HepG2 (cell line): ENCODE data around the gene RHBDD3. TPM values are rescaled to one million over a fixed set of nuclear protein-coding genes. Genes with fewer than 3 reads are reported as not detected.

Source experiments
- ATF6 ChIP-seq: sonication (generic); formaldehyde crosslinking; conservative IDR thresholded peaks from 2 replicates; pipeline ENCODE4 v1.4.0; 2020; ENCODE audit warnings: missing genetic modification reagents
- CHD2 ChIP-seq: IDR thresholded peaks from 2 replicates; pipeline ENCODE4 v1.6.1; 2011; ENCODE audit warnings: low read depth, low read length, improper control_type of control experiment
- GABPB1 ChIP-seq: IDR thresholded peaks from 2 replicates; pipeline ENCODE4 v1.6.1; 2016; ENCODE audit warnings: mild to moderate bottlenecking, missing genetic modification reagents, moderate library complexity, missing compliant biosample characterization
- HIVEP1 ChIP-seq: sonication (generic); formaldehyde crosslinking; IDR thresholded peaks from 2 replicates; pipeline ENCODE4 v1.4.0; 2020; ENCODE audit warnings: mild to moderate bottlenecking, missing genetic modification reagents
- MEF2D ChIP-seq: sonication (generic); formaldehyde crosslinking; IDR thresholded peaks from 2 replicates; pipeline ENCODE4 v1.5.1; 2020; ENCODE audit warnings: mild to moderate bottlenecking, missing genetic modification reagents
- MTA1 ChIP-seq: sonication (generic); formaldehyde crosslinking; IDR thresholded peaks from 2 replicates; pipeline ENCODE4 v1.4.0; 2020; ENCODE audit warnings: missing genetic modification reagents, mild to moderate bottlenecking, borderline replicate concordance
- NR0B2 ChIP-seq: sonication (generic); formaldehyde crosslinking; IDR thresholded peaks from 2 replicates; pipeline ENCODE4 v1.4.0; 2020; ENCODE audit warnings: mild to moderate bottlenecking, missing genetic modification reagents
- PATZ1 ChIP-seq: sonication (generic); formaldehyde crosslinking; IDR thresholded peaks from 2 replicates; pipeline ENCODE4 v1.4.0; 2020; ENCODE audit warnings: missing genetic modification reagents
- PHF5A ChIP-seq: IDR thresholded peaks from one replicate; pipeline ENCODE4 v1.6.1; 2018; ENCODE audit warnings: low read depth, missing genetic modification reagents; ENCODE audit not compliant: unreplicated experiment
- PLRG1 ChIP-seq: fragments of 450-650 bp; conservative IDR thresholded peaks from 2 replicates; pipeline ENCODE4 v1.6.1; 2016
- PRDM10 ChIP-seq: sonication (generic); formaldehyde crosslinking; IDR thresholded peaks from 2 replicates; pipeline ENCODE4 v1.4.0; 2020; ENCODE audit warnings: low read depth, missing genetic modification reagents
- RFX3 ChIP-seq: IDR thresholded peaks from 2 replicates; pipeline ENCODE4 v1.6.1; 2016; ENCODE audit warnings: missing biosample characterization, missing genetic modification reagents
- SAP130 ChIP-seq: IDR thresholded peaks from 2 replicates; pipeline ENCODE4 v1.6.1; 2016; ENCODE audit warnings: low read depth
- SMARCE1 ChIP-seq: fragments of 450-650 bp; IDR thresholded peaks from 2 replicates; pipeline ENCODE4 v1.6.1; 2017; ENCODE audit warnings: borderline replicate concordance
- SNAPC5 ChIP-seq: sonication (generic); formaldehyde crosslinking; IDR thresholded peaks from 2 replicates; pipeline ENCODE4 v1.8.1; 2023; ENCODE audit warnings: mild to moderate bottlenecking, missing genetic modification reagents, borderline replicate concordance
- ZFP36 ChIP-seq: fragments of 150-350 bp; IDR thresholded peaks from 2 replicates; pipeline ENCODE4 v1.6.1; 2018; ENCODE audit warnings: borderline replicate concordance, low read length, low read depth; ENCODE audit not compliant: partially characterized antibody
- ZMYM4 ChIP-seq: sonication (generic); formaldehyde crosslinking; IDR thresholded peaks from 2 replicates; pipeline ENCODE4 v1.8.1; 2023; ENCODE audit warnings: mild to moderate bottlenecking, missing genetic modification reagents
- ZNF24 ChIP-seq: fragments of 450-650 bp; IDR thresholded peaks from 2 replicates; pipeline ENCODE4 v1.6.1; 2017; ENCODE audit warnings: antibody characterized with exemption, mild to moderate bottlenecking
- ZNF274 ChIP-seq: sonication (generic); formaldehyde crosslinking; IDR thresholded peaks from 2 replicates; pipeline ENCODE4 v1.5.1; 2020; ENCODE audit warnings: mild to moderate bottlenecking, missing genetic modification reagents
- ZNF772 ChIP-seq: sonication (generic); formaldehyde crosslinking; IDR thresholded peaks from 2 replicates; pipeline ENCODE4 v1.5.0; 2020; ENCODE audit warnings: mild to moderate bottlenecking, missing genetic modification reagents
- ZNF788 ChIP-seq: sonication (generic); formaldehyde crosslinking; IDR thresholded peaks from 2 replicates; pipeline ENCODE4 v1.5.0; 2020; ENCODE audit warnings: mild to moderate bottlenecking, missing genetic modification reagents, borderline replicate concordance
- polyA plus RNA-seq, 8 experiments: library from polyadenylated mRNA; depleted of rRNA in 3 of 8; stranded (reverse) in 7 of 8; unstranded in 1 of 8; fragments of >200 nt; fragmentation: Illumina TruSeq in 4 of 8; extraction: Trizol in 4 of 8; gene quantifications; 2 replicates each; pipeline versions ENCODE4 v1.2.1 to v1.2.3, GENCODE V29; 2011 to 2016; ENCODE audit warnings: low read depth in 4 of 8, missing spikeins in 1 of 8, mixed read lengths in 1 of 8; ENCODE audit not compliant: insufficient read depth in 1 of 8
- total RNA-seq, 5 experiments: library from RNA; depleted of rRNA; stranded (reverse); fragments of >200 nt; fragmentation: Illumina TruSeq; extraction: Trizol; gene quantifications; 2 replicates each; pipeline ENCODE4 v1.2.3, GENCODE V29; 2016; ENCODE audit warnings: low read depth in 1 of 5

RHBDD3 gene
- total and polyA plus RNA-seq, 2 of the 13 experiments (the other 11 are each of a cell fraction or from before 2014, with no cell fraction given): 12.1 to 26.7 TPM

GRCh38 chr22:29231971-29232959, 35.5 kb downstream of the RHBDD3 start (continued):
- TF ChIP-seq MTA1 (CRISPR knock-in tag) (no peak; the same call in 1 of the 2 replicates), MEF2D (CRISPR knock-in tag) (0 out of 2 replicates have a peak, but pooled peaks have one; percentile 61), PHF5A (CRISPR knock-in tag) (no peak), ZNF274 (CRISPR knock-in tag) (peak; percentile 12; the same call in 1 of the 2 replicates), ZFP36 (no peak), SNAPC5 (no peak), HIVEP1 (no peak), ZNF24 (0 out of 2 replicates have a peak, but pooled peaks have one; percentile 50), PRDM10 (peak; percentile 63), SMARCE1 (no peak), RFX3 (CRISPR knock-in tag) (no peak), ZMYM4 (peak; percentile 38; the same call in 1 of the 2 replicates), PATZ1 (CRISPR knock-in tag) (no peak), SAP130 (CRISPR knock-in tag) (peak; percentile 67), NR0B2 (CRISPR knock-in tag) (no peak; the same call in 1 of the 2 replicates), ZNF788 (CRISPR knock-in tag) (peak; percentile 37; the same call in 1 of the 2 replicates), PLRG1 (no peak), GABPB1 (CRISPR knock-in tag) (peak; percentile 83), CHD2 (no peak), ZNF772 (CRISPR knock-in tag) (0 out of 2 replicates have a peak, but pooled peaks have one; percentile 39), ATF6 (CRISPR knock-in tag) (no peak)
